Hepatic stellate cell (primary cell): Measurements from ENCODE around the gene TDRD1.

ENCODE experiments used
- DNase-seq: peaks from one replicate; pipeline ENCODE4 v3.0.0; 2011; ENCODE audit warnings: low spot score

TDRD1 gene

DNA sequence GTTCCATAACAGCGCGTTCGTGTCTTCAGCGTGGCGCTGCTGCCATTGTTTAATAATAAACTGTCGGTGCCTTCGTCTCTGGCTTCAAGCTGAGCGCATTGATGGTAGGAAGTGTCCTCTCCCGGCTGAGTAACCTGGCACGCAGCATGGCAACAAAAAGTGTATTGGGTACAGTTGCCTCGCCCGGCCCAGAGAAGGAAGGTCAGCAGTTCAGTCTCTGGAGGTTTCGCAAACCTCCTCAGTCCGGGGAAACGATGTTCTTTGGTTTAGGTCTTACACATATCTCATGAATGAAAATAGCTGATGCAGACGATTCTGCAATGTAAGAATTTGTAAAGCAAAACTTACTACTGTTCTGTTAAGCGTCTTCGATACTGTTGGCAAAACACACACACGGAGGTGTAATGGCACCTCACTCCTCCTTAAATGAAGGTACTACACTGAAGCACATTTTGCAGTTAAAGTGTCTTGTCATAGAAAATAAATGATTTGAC is 4.4 kb upstream of the TDRD1 start:
- peak; percentile 20 for DNase-seq

DNA sequence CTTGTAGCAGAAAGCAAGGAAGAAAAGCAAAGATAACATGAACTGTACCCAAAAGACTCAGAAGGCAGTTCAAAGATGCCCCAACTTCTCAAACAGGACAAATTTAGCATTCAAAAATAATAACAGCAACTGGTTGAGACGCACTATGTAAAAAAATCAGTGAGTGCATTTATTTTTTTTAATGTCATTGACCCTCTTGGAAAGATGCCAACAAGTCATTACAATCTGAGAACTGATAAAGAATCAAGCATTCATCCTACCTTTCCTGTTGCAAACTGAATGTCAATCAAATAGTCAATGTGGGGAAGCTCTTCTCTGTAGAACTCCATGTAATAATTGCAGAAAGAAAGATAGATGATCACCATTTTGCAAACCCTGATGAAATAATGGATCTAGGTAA is 3.5 kb upstream of the TDRD1 start:
- no peak for DNase-seq

DNA sequence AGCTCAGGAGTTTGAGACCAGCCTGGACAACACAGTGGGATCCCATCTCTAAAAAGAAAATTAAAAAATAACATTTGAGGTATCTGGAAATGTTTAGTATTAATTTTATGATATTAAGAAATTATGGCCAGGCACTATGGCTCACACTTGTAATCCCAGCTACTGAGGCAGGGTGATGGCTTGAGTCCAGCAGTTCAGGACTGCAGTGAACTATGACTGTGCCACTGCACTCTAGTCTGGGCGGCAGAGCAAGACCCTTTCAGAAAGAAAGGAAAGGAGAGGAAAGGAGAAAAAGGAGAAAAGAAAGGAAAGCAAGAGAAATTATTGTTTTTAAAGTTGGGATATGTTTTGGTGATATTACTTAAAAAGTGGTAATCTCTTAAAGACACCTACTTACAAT is 2.6 kb upstream of the TDRD1 start:
- no peak for DNase-seq

DNA sequence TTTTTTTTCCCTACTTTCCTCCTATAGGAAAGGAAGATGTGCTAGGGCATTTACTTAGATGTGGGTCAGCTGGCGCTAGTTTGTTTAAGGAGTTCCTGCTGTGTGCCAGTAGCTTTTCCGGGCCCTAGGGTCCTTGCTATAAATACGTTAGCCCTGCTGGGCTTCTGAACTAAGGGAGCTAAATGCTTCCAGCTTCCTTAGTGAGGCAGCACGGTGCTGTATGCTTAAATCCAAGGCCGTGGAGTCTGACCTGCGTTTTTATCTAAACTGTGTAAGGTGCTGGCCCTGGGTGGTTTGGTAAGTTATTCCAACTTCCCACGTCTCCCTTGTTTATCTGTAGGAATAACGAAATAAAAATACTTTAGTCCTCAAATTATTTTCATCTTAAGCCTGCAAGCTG is 594 bp downstream of the TDRD1 start:
- DNase-seq, result no peak

DNA sequence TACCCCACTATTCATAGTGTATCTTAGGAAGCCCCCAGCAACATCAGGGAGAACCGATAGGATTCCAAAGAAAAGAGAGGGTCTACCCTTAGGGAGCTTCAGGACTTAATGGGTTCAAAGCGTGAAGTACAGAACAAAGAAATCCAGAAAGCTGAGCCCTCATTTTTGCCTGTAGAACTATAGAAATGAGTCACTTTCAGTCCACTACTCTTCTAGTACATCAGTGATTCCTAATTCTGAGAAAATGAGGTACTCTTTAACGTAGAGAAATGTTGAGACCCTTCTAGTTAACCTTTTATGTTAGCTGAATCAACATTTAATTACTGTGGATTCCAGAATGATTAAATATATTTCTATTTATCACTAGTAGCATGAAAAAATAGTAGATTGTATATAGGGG is 1.8 kb downstream of the TDRD1 start:
- no peak for DNase-seq

DNA sequence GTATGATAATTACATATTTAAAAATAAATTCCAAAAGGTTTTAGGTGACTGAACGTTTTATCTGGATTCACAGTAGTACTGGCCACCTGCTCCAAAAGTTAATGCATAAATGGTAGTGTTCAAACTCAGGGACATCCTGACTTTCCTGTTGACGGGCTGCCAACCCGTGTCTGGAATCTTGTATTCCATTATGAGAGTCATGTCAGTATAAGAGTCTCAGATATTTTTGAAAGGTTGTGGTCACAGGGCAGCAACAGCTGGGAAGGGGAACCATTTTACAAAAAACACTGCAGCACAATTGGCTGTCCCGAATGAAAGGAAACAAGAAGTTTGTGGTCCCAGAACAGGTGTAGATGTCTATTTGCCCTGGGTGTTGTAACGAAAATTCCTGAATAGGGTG is 2.8 kb downstream of the TDRD1 start:
- DNase-seq, result no peak

DNA sequence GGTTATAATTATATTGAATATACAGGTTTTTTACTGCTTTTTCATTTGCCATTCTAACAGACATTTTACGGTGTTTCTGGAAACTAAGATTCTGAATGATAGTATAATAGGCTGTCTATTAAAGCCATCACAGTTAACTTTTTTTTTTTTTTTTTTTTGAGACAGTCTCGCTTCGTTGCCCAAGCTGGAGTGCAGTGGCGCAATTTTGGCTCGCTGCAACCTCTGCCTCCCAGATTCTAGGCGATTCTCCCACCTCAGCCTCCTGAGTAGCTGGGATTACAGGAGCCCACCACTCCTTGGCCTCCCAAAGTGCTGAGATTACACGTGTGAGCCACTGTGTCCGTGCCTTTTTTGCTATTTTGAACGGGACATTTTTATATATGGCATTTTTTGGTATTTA is 4.4 kb downstream of the TDRD1 start:
- no peak for DNase-seq

GRCh38 chr10:114184276-114184675 is 5.1 kb downstream of the TDRD1 start:
- DNase-seq, result no peak

DNA sequence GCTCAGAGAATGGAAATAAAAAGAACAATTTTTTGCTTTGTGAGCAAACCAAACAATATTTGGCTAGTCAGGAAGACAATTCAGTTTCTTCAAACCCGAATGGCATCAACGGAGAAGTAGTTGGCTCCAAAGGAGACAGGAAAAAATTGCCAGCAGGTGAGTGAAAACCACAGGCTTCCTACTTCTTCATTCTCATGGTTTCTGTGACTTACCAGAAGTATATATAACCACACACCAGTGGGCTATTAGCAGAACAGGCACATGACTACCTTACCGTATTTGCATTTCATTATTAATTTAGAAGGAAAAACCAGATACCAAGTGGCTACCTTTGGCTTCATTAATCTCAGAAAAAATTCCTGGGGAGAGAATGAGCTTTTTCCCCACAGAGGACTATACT is 8.8 kb downstream of the TDRD1 start:
- DNase-seq, result no peak

- DNase-seq, result no peak
These were observed 9.7 kb downstream of the TDRD1 start for GRCh38 chr10:114188900-114189299.

DNA sequence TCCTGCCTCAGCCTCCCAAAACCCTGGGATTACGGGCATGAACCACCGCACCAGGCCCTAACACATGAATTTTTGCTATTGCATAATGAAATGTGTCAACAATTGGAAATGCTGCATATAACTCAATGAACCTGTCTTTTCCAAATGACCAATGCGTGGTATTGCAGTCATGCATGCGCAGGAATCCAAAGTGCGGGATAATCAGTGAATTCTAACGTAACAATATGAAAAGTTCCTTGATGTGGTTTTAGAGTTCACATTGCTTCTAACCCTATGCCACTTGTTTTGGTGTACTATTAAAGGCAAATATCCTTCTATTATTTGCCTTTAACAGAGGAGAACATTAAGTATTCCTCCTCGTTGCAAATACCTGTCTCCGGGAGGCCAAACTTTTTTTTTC is 10.5 kb downstream of the TDRD1 start:
- DNase-seq, result no peak

DNA sequence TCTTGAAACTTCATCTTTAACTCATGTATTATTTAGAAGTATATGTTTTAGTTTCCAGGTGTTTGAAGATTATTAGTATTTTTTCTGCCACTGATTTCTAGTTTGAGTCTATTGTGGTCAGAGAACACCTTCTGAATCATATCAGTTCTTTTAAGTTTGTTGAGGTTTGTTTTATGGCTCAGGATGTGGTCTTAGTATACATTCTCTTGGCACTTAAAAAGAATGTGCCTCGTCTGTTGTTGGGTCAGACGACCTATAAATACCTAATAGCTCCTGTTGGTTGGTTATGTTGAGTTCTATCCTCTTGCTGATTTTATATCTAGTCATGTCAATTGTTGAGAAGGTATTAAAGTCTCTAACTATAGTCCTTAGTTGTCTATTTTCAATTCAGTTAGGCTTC is 15.9 kb downstream of the TDRD1 start:
- DNase-seq, result no peak

DNA sequence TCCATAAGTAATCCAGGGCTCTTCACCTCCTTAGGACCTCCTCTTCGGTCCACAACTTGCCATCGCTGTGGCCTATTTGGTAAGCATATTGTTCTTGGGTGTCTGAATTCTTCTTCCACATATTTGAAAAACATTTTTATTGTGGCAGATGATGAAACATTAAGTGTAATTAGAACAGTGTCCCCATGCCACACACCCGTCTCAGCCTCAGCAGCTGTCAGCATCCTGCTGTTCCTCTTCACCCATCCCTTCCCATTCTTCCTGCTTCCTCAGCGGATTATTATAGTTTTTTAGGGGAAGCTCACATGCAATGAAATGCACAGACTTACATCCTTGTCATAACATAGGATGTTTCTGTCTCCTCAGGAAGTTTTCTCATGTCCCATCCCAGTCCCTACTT is 20.1 kb downstream of the TDRD1 start:
- DNase-seq, result no peak

- DNase-seq, result no peak
These were observed 23.7 kb downstream of the TDRD1 start for GRCh38 chr10:114202812-114203211.

- no peak for DNase-seq
These were observed 27.7 kb downstream of the TDRD1 start for GRCh38 chr10:114206902-114207301.

- DNase-seq, result no peak
These were observed 28.2 kb downstream of the TDRD1 start for GRCh38 chr10:114207349-114207748.

DNA sequence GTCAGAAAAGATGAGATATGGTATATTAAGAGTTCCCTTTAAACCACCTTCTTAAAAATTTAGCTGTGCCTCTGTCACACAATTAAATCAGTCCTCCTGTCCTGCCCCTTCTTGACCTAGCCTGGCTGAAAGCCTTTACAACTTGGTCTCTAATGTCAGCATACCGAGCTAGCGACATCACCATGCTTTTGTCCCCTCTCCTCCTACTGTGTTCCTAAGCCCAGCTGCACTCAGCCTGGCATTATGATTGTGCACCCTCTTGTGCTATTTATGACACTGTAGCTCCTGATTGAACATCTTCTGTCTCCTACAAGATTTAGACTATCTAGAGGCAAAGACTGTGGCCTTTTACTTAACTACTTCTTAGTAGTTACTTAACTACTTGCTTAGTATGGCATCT is 29.2 kb downstream of the TDRD1 start:
- no peak for DNase-seq

GRCh38 chr10:114212153-114212552 is 33.0 kb downstream of the TDRD1 start:
- DNase-seq, result no peak

DNA sequence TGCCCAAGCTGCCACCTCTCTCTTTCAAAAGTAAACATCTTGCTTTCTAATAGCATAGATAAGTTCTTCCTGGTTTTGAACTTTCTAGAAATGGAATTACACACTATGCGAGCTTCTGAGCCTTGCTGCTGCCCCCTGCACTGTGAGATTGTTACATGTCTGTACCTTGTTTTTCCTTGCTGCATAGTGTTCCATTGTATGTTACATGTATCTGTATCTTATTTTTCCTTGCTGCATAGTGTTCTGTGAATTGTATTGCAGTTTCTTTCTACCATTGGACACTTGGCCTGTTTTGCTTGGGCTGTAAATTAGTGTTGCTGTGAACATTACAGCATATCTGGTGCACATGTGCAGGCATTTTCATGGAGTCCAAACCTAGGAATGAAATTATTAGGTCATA is 35.9 kb downstream of the TDRD1 start:
- no peak for DNase-seq

GRCh38 chr10:114220281-114220680 is 41.1 kb downstream of the TDRD1 start:
- no peak for DNase-seq

DNA sequence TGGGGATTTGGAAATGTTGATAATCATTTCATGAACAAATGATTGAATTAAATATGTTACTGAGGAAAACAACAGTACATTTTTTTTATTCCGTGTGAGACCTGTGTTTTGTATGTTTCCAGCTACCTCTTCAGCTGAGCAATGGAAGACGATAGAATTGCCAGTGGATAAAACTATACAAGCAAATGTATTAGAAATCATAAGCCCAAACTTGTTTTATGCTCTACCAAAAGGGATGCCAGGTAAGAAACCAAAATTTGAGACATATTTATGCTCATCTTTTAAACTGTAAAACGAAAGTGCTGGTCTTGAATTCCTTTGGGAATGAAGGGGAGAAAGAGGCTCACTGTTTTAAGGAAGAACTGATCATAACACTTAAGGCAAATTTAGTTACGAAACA is 42.1 kb downstream of the TDRD1 start:
- no peak for DNase-seq

DNA sequence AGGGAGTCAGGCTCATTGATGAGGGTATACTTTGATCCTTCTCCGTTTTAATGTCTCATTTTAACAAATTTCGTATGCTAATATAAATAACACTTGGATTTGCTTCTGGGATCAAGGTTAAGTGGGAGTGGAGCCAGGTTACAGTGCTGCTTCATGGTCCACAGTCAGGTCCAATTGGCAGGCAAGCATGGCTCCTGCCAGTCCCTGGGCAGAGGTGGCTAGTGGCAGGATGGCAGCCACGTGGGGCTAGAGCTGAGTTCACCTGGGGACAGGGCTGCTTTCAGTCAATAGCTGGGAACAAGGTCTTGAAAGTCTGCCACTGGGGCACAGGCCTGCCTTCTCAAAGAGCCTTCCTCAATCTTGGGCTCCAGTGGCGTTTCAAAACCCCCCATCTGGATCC is 43.9 kb downstream of the TDRD1 start:
- DNase-seq, result no peak

GRCh38 chr10:114228156-114228555 is 49.0 kb downstream of the TDRD1 start:
- DNase-seq, result no peak

DNA sequence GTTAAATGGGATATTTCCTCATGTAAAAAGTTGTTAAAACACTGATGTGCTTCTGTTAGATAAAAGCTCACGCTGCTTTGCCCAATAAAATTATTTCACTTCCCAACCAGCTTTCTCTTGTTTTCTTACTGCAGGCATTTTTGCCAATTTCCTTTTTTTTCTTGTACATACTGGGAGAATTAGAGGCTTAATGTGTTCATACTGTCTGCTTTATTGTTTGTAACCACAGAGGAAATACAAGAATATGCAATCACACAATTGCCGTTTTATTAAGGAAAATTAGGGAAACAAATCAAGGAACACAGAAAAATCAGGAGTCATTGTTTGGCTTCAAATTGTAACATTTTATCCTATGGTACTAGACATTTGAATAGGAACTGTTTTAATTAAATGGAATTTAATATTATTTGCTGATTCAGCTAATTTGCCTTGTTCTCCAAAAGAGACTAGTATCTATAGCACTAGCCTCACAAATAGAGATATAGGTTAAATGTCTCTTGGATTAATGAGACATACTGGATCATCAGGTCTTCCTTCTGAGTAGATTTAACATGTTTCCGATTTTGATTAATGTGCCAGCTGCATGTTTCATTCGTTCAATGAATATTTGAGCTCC is 53.5 kb downstream of the TDRD1 start:
- DNase-seq, result no peak

DNA sequence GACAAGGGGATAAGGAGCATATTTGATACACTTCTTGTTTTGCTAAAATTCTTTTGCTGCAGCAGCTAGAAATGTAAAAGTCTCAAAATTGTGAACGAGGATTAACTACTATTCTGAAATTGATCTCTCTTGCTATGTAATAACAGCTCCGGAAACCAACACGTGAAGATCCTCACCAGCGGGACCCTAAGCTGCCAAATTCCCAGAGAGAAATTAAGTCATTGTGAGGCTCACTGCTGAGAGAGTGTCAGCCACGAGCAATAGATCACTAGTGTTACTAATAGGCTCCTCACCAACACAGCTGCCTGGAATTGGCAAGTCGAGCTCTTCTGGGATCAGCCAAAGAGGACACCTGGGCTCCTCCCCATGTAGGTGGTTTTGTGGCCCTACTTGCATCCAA is 54.3 kb downstream of the TDRD1 start:
- DNase-seq, result no peak
